ENCODE measurements around the gene WHRN. TPM values are rescaled to one million over a fixed set of nuclear protein-coding genes. Genes with fewer than 3 reads are reported as not detected.
A peak's percentile ranks its signal among the peaks of the same experiment; 100 is the strongest.

Gene WHRN
- total RNA-seq, 2 experiments from 2014 or later = 1.9 to 2.1 TPM

- Mint-ChIP-seq H3K27me3 (ENCODE audit: low read depth) (peaks cover 21% of the 10 kb centered on the region), H3K4me1 (ENCODE audit: low read depth) (peaks cover 7% of the 10 kb centered on the region), H3K36me3 (ENCODE audit: low read depth) (no peaks in the 10 kb centered on the region), H3K4me3 (no peak overlapping the region), H3K27ac (no peak overlapping the region), H3K9me3 (no peaks in the 10 kb centered on the region)
- intact Hi-C loops (cut with micrococcal nuclease) = no loop called here
- CTCF ChIA-PET = interaction anchor here (1.0 to 5.6 kb wide), 7 partner anchors 8 to 142 kb away, joined by 3 to 34 read pairs (median 5); no protein-coding TSS in a partner anchor
- no peak for DNase-seq
These were observed 7.0 kb upstream of the WHRN start for GRCh38 chr9:114511978-114512874.

- peak; percentile 27 for DNase-seq
- H3K4me3 Mint-ChIP-seq = no peak overlapping the region
- H3K4me1 Mint-ChIP-seq (ENCODE audit: low read depth) = peaks cover 5% of the 10 kb centered on the region
- intact Hi-C loops (cut with micrococcal nuclease) = loop anchor here (1.0 kb wide), 3 partner anchors 20 to 168 kb away; no protein-coding TSS in a partner anchor
- no peak overlapping the region for H3K27ac Mint-ChIP-seq
- H3K36me3 Mint-ChIP-seq (ENCODE audit: low read depth) = no peaks in the 10 kb centered on the region
- peaks cover 21% of the 10 kb centered on the region for H3K27me3 Mint-ChIP-seq (ENCODE audit: low read depth)
- CTCF ChIA-PET = interaction anchor here (0.7 to 5.6 kb wide), 17 partner anchors 9 to 170 kb away, joined by 3 to 34 read pairs (median 5); no protein-coding TSS in a partner anchor
- no peaks in the 10 kb centered on the region for H3K9me3 Mint-ChIP-seq
These were observed 2.5 kb upstream of the WHRN start for GRCh38 chr9:114507726-114508125.

- CTCF ChIA-PET = interaction anchor here (1.1 to 3.6 kb wide), 2 partner anchors 32 to 101 kb away, joined by 3 to 27 read pairs; no protein-coding TSS in a partner anchor
- Mint-ChIP-seq H3K36me3 (ENCODE audit: low read depth) (no peaks in the 10 kb centered on the region), H3K27me3 (ENCODE audit: low read depth) (peaks cover 15% of the 10 kb centered on the region), H3K9me3 (no peaks in the 10 kb centered on the region), H3K4me1 (ENCODE audit: low read depth) (peaks cover 5% of the 10 kb centered on the region), H3K4me3 (peak overlapping the region; percentile 76), H3K27ac (no peak overlapping the region)
- intact Hi-C loops (cut with micrococcal nuclease) = no loop called here
- DNase-seq = no peak
These were observed 763 bp upstream of the WHRN start for GRCh38 chr9:114506082-114506390.

GRCh38 chr9:114504341-114505186, 709 bp downstream of the WHRN start:
- CTCF ChIA-PET = interaction anchor here (0.6 to 1.8 kb wide), 12 partner anchors 12 to 297 kb away, joined by 3 to 7 read pairs (median 4); no protein-coding TSS in a partner anchor
- no peaks in the 10 kb centered on the region for H3K36me3 Mint-ChIP-seq (ENCODE audit: low read depth)
- H3K27me3 Mint-ChIP-seq (ENCODE audit: low read depth) = peaks cover 15% of the 10 kb centered on the region
- intact Hi-C loops (cut with micrococcal nuclease) = loop anchor here (1.0 kb wide), 3 partner anchors 83 to 149 kb away; partner anchors contain the start of gene ATP6V1G1
- DNase-seq = peak; percentile 22
- H3K9me3 Mint-ChIP-seq = no peaks in the 10 kb centered on the region
- peaks cover 5% of the 10 kb centered on the region for H3K4me1 Mint-ChIP-seq (ENCODE audit: low read depth)
- no peak overlapping the region for H3K27ac Mint-ChIP-seq
- peak overlapping the region; percentile 73 for H3K4me3 Mint-ChIP-seq

GRCh38 chr9:114503522-114504340, 1.5 kb downstream of the WHRN start:
- peaks cover 5% of the 10 kb centered on the region for H3K4me1 Mint-ChIP-seq (ENCODE audit: low read depth)
- peak overlapping the region; percentile 52 for H3K4me3 Mint-ChIP-seq
- H3K27me3 Mint-ChIP-seq (ENCODE audit: low read depth) = peaks cover 12% of the 10 kb centered on the region
- H3K9me3 Mint-ChIP-seq = no peaks in the 10 kb centered on the region
- H3K36me3 Mint-ChIP-seq (ENCODE audit: low read depth) = no peaks in the 10 kb centered on the region
- intact Hi-C loops (cut with micrococcal nuclease) = no loop called here
- CTCF ChIA-PET = interaction anchor here (0.6 to 1.8 kb wide), 9 partner anchors 11 to 298 kb away, joined by 3 to 7 read pairs (median 5); no protein-coding TSS in a partner anchor
- no peak for DNase-seq
- H3K27ac Mint-ChIP-seq = no peak overlapping the region

GRCh38 chr9:114503009-114503408, 2.3 kb downstream of the WHRN start:
- Mint-ChIP-seq H3K36me3 (ENCODE audit: low read depth) (no peaks in the 10 kb centered on the region), H3K27me3 (ENCODE audit: low read depth) (peaks cover 8% of the 10 kb centered on the region), H3K27ac (no peak overlapping the region), H3K4me1 (ENCODE audit: low read depth) (peaks cover 5% of the 10 kb centered on the region), H3K9me3 (no peaks in the 10 kb centered on the region), H3K4me3 (no peak overlapping the region)
- CTCF ChIA-PET = interaction anchor here (1.1 to 2.1 kb wide), 5 partner anchors 15 to 136 kb away, joined by 3 to 9 read pairs (median 4); no protein-coding TSS in a partner anchor
- DNase-seq = no peak
- intact Hi-C loops (cut with micrococcal nuclease) = no loop called here

GRCh38 chr9:114501796-114502682, 3.2 kb downstream of the WHRN start:
- intact Hi-C loops (cut with micrococcal nuclease) = no loop called here
- Mint-ChIP-seq H3K9me3 (no peaks in the 10 kb centered on the region), H3K4me3 (no peak overlapping the region), H3K27ac (no peak overlapping the region), H3K36me3 (ENCODE audit: low read depth) (no peaks in the 10 kb centered on the region), H3K27me3 (ENCODE audit: low read depth) (peaks cover 5% of the 10 kb centered on the region), H3K4me1 (ENCODE audit: low read depth) (peaks cover 7% of the 10 kb centered on the region)
- no peak for DNase-seq
- CTCF ChIA-PET = interaction anchor here (0.9 to 2.1 kb wide), 8 partner anchors 14 to 151 kb away, joined by 3 to 9 read pairs (median 4); no protein-coding TSS in a partner anchor

GRCh38 chr9:114500697-114501292, 4.5 kb downstream of the WHRN start:
- CTCF ChIA-PET = no interaction called here
- no peak overlapping the region for H3K27ac Mint-ChIP-seq
- intact Hi-C loops (cut with micrococcal nuclease) = no loop called here
- no peak overlapping the region for H3K4me3 Mint-ChIP-seq
- no peaks in the 10 kb centered on the region for H3K27me3 Mint-ChIP-seq (ENCODE audit: low read depth)
- peaks cover 13% of the 10 kb centered on the region for H3K4me1 Mint-ChIP-seq (ENCODE audit: low read depth)
- no peak for DNase-seq
- H3K36me3 Mint-ChIP-seq (ENCODE audit: low read depth) = no peaks in the 10 kb centered on the region
- no peaks in the 10 kb centered on the region for H3K9me3 Mint-ChIP-seq

GRCh38 chr9:114499941-114500696, 5.2 kb downstream of the WHRN start:
- H3K4me3 Mint-ChIP-seq = no peak overlapping the region
- no peak for DNase-seq
- no peak overlapping the region for H3K27ac Mint-ChIP-seq
- H3K27me3 Mint-ChIP-seq (ENCODE audit: low read depth) = no peaks in the 10 kb centered on the region
- no peaks in the 10 kb centered on the region for H3K9me3 Mint-ChIP-seq
- CTCF ChIA-PET = interaction anchor here (1.2 kb wide), 1 partner anchor 95 kb away, joined by 4 read pairs; no protein-coding TSS in a partner anchor
- no peaks in the 10 kb centered on the region for H3K36me3 Mint-ChIP-seq (ENCODE audit: low read depth)
- peaks cover 12% of the 10 kb centered on the region for H3K4me1 Mint-ChIP-seq (ENCODE audit: low read depth)
- intact Hi-C loops (cut with micrococcal nuclease) = no loop called here

GRCh38 chr9:114499528-114499927, 5.7 kb downstream of the WHRN start:
- Mint-ChIP-seq H3K4me3 (no peak overlapping the region), H3K27ac (no peak overlapping the region), H3K27me3 (ENCODE audit: low read depth) (no peaks in the 10 kb centered on the region), H3K9me3 (no peaks in the 10 kb centered on the region), H3K4me1 (ENCODE audit: low read depth) (peaks cover 12% of the 10 kb centered on the region), H3K36me3 (ENCODE audit: low read depth) (no peaks in the 10 kb centered on the region)
- intact Hi-C loops (cut with micrococcal nuclease) = no loop called here
- CTCF ChIA-PET = interaction anchor here (1.2 kb wide), 1 partner anchor 94 kb away, joined by 4 read pairs; no protein-coding TSS in a partner anchor
- no peak for DNase-seq

Measured in activated naive CD4-positive, alpha-beta T cell treated with anti-CD3 and anti-CD28 coated beads for 36 hours (primary cell).